Transverse colon (tissue), 3 donors: Measurements from ENCODE around the gene PACRG.

Experiments
- CTCF ChIP-seq, 5 experiments: fragments of 200-600 bp in 3 of 5; fragments of 450-650 bp in 2 of 5; sonication (generic) in 3 of 5; IDR thresholded peaks; 1 replicate in 2 of 5; 2 replicates in 3 of 5; pipeline ENCODE4 v1.5.1; 2016 to 2017; ENCODE audit warnings: antibody characterized with exemption in 5 of 5, inconsistent platforms in 3 of 5, mild to moderate bottlenecking in 2 of 5, moderate library complexity in 1 of 5
- EP300 ChIP-seq: sonication (generic); formaldehyde crosslinking; IDR thresholded peaks from one replicate; pipeline ENCODE4 v1.6.1; 2017; ENCODE audit warnings: antibody characterized with exemption, low read depth

GRCh38 chr6:163200694-163201093 lies 472.9 kb downstream of the PACRG start:
- TF ChIP-seq CTCF (IDR thresholded peaks at IDR 0.05): no peak
- TF ChIP-seq EP300: no peak
